Right cardiac atrium (tissue), 5 donors: ENCODE data around the gene MNS1. TPM values are rescaled to one million over a fixed set of nuclear protein-coding genes. Genes with fewer than 3 reads are reported as not detected.
"Not testable (repeated sequence)": the region's sequence is repeated elsewhere in the genome, so short reads cannot be mapped to it uniquely, and the experiment has no call there.

Experiments used
- ATAC-seq, 2 donors: fragments of 200-7000 bp; cut with Tn5 transposase; one replicate each; pipeline versions ENCODE4 v1.8.0 to v1.9.1; 2020; ENCODE audit warnings: moderate library complexity in 2 of 2, mild to moderate bottlenecking in 1 of 2
- DNase-seq, 3 donors: peaks; one replicate each; pipeline ENCODE4 v3.0.0-alpha.2; 2020
- H3K27ac ChIP-seq: one replicate; pipeline ENCODE4 v1.5.1; 2013; ENCODE audit warnings: mild to moderate bottlenecking, low read length, control low read depth, moderate library complexity
- H3K27me3 ChIP-seq: one replicate; pipeline ENCODE4 v1.6.1; 2013; ENCODE audit not compliant: control insufficient read depth, insufficient read depth
- H3K4me1 ChIP-seq: one replicate; pipeline ENCODE4 v1.6.1; 2013; ENCODE audit warnings: low read length; ENCODE audit not compliant: control insufficient read depth, insufficient read depth
- H3K4me3 ChIP-seq: one replicate; pipeline ENCODE4 v1.5.1; 2013; ENCODE audit warnings: low read length, control low read depth
- H3K9me3 ChIP-seq: one replicate; pipeline ENCODE4 v1.6.1; 2013; ENCODE audit warnings: low read length; ENCODE audit not compliant: control insufficient read depth
- WGBS: extraction: QIAGEN DNeasy Blood & Tissue Kit; methylation state at CpG from one replicate; pipeline ENCODE4 v1.1.7; 2013; 5-methylcytosine and 5-hydroxymethylcytosine counted together
- intact Hi-C, 4 donors: fragments of 100-400 bp; cut with DNase I; formaldehyde crosslinking; loops; one replicate each; pipeline versions ENCODE4 v1.11.0 to v1.14.0; 2022 to 2023
- polyA plus RNA-seq: library from polyadenylated mRNA; stranded (reverse); fragments of 200-250 nt; gene quantifications from one replicate; pipeline ENCODE4 v1.2.3, GENCODE V29; 2013
- total RNA-seq, 4 donors: library from RNA; stranded (reverse); fragmentation: NEBNext Ultra II Directional; extraction: Animal tissue kit (Norgen Biotek cat#: 25700); gene quantifications; one replicate each; pipeline ENCODE4 v1.2.1, GENCODE V29; 2021
- donor health status: healthy with polysubstance abuse.
- donor health status: DM: no; HTN: yes; CAD: no.
- donor health status: DM: no; HTN: no; CAD: no.
- donor health status: DM: no; HTN: yes; CAD: no; lungs with severe emphysema.
- donor health status: DM: yes; HTN: yes; CAD: no.

The MNS1 gene
- total and polyA plus RNA-seq, 5 donors, result 1.1 to 2.9 (median 2.2) TPM

DNA sequence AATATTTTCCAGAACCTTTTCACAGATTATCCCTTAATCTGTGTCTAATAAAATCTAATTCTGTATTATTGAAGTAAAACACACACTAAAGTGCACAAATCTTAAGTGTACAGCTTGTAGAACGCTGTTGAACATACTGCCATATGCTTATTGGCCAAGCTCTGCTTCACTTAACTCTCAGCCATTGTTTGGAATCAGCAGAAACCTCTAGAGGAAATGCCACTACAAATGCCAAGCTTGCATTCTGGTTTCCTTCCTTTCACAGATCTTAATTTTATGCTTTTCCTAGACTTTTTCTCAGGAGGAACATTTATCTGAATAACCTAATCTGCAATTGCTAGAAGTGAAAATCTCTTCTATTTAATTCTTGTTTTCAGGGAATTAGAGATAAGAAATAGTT lies 10.1 kb downstream of the MNS1 start:
- no peaks in the 10 kb centered on the region for H3K27me3 ChIP-seq
- ATAC-seq, result no peak
- no peak overlapping the region for H3K27ac ChIP-seq
- H3K9me3 ChIP-seq, result no peaks in the 10 kb centered on the region
- no peak overlapping the region for H3K4me3 ChIP-seq
- DNase-seq, result no peak
- WGBS, result 61% methylated on average over 1 of the region's 1 CpG
- intact Hi-C loops, result no loop called here
- no peaks in the 10 kb centered on the region for H3K4me1 ChIP-seq

DNA sequence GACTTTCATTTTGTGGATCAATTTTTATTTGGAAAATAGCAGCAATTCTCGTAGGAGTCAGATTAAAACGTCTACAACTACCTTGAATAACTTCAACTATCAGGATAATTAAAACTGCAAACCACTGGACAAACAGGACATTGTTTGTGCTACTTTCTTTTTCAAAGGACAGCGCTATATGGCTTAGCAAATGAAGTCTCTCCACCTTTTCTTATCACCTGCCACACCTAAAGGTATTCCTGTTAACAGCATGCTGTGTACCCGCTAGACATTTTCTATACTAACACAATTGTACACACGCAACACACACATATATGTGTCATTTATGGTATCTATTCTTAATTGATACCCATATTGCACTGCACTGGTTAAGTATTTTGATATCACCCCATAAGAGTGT lies 19.2 kb downstream of the MNS1 start:
- intact Hi-C loops, result no loop called here
- Histone ChIP-seq H3K4me3 (no peak overlapping the region), H3K4me1 (no peaks in the 10 kb centered on the region), H3K27ac (no peak overlapping the region), H3K27me3 (no peaks in the 10 kb centered on the region), H3K9me3 (no peaks in the 10 kb centered on the region)
- ATAC-seq, result no peak
- 93% methylated on average over 5 of the region's 5 CpGs for WGBS
- DNase-seq, result no peak

DNA sequence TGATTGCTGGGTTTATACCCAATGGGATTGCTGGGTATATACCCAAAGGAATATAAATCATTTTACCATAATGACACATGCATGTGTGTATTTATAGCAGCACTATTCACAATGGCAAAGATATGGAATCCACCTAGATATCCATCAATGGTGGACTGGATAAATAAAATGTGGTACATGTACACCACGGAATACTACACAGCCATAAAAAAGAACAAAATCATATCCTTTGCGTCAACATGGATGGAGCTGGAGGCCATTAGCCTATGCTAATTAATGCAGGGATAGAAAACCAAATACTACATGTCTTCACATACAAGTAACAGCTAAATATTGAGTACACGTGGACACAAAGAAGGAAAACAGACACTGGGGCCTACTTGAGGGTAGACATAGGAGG lies 22.6 kb downstream of the MNS1 start:
- WGBS, result 97% methylated on average over 3 of the region's 3 CpGs
- DNase-seq, result no peak

DNA sequence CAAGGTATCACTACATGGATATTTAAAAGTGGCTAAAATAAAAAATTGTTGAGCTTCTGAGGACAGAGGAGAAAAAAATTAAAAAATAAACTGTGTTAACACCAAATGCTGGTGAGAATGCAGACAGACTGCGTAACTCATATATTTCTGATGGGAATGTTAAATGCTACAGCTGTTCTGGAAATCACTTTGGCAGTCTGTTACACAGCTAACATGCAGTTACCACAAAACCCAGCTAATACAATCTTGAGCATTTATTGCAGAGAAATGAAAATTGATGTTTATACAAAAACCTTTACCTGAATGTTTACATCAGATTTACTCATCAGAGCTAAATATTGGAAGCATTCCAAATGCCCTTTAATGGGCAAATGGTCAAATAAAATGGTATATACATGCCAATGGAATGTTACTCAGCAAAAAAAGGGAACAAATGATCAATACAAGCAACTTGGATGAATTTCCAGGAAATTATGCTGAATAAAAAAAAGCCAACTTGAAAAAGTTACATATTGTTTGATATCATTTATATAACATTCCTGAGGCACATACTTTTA lies 24.6 kb downstream of the MNS1 start:
- H3K4me3 ChIP-seq, result no peak overlapping the region
- intact Hi-C loops, result no loop called here
- no peaks in the 10 kb centered on the region for H3K27me3 ChIP-seq
- no peak for ATAC-seq
- no peak overlapping the region for H3K27ac ChIP-seq
- no peaks in the 10 kb centered on the region for H3K9me3 ChIP-seq
- H3K4me1 ChIP-seq, result no peaks in the 10 kb centered on the region
- 94% methylated on average over 1 of the region's 1 CpG for WGBS
- no peak for DNase-seq

More for the DNA sequence above, 22.6 kb downstream of the MNS1 start:
- intact Hi-C loops, result no loop called here
- H3K27ac ChIP-seq, result no peak overlapping the region
- ATAC-seq, result no peak
- no peaks in the 10 kb centered on the region for H3K4me1 ChIP-seq
- H3K4me3 ChIP-seq, result no peak overlapping the region
- no peaks in the 10 kb centered on the region for H3K9me3 ChIP-seq
- H3K27me3 ChIP-seq, result no peaks in the 10 kb centered on the region

DNA sequence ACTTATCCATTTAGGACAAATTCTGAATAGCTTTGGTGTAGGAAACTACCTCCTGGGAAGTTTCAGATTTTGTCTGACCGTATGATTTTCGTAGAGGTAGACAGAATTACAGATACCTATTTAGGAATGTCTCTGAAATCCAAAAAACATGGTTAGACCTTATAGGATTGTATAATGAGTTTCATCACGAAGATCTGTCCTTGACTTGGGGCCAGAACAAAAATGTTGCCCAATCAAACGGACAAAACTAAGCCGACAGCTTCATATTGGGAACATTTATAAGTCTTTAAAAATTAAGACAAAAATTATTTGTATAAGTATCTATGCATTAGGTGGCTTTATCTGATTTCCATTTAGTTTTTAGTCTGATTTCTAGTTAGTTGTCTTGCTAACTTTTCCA lies 32.6 kb downstream of the MNS1 start:
- 91% methylated on average over 5 of the region's 5 CpGs for WGBS
- H3K4me1 ChIP-seq, result no peaks in the 10 kb centered on the region
- intact Hi-C loops, result no loop called here
- no peak overlapping the region for H3K27ac ChIP-seq
- DNase-seq, result no peak
- H3K27me3 ChIP-seq, result no peaks in the 10 kb centered on the region
- ATAC-seq, result no peak
- H3K9me3 ChIP-seq, result no peaks in the 10 kb centered on the region
- H3K4me3 ChIP-seq, result no peak overlapping the region

DNA sequence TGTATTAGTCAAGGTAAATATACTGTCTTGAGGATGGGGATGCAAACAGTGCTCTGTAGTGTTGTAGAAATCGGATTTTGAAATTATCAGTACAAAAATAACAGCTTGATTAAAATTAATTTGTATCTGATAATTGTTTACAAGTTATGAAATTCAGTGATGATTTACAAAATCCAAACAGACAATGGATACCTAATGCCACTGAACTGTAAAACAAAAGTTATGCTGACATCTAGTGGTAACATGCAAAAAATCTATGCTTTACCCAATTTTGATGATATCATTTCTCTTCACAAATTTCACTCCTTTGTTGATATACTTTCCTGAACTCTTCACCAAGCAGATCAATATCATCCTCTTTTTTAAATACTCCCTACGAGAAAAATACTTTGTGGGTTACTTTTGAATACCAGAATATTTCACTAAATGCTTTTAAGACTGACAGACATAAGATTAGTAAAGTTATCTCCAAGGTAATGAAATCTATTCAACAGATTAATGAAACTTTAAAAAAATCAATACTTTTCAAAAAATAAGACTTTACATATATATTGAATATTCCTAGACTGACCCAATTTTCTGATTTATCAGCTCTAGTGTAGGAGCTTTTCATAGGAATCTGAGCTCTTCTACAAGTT lies 36.0 kb downstream of the MNS1 start:
- Histone ChIP-seq H3K4me1 (no peaks in the 10 kb centered on the region), H3K27me3 (no peaks in the 10 kb centered on the region), H3K9me3 (no peaks in the 10 kb centered on the region), H3K27ac (no peak overlapping the region), H3K4me3 (no peak overlapping the region)
- ATAC-seq (no peak), DNase-seq (no peak)
- intact Hi-C loops, result no loop called here
- WGBS, result 23% methylated on average over 2 of the region's 2 CpGs

DNA sequence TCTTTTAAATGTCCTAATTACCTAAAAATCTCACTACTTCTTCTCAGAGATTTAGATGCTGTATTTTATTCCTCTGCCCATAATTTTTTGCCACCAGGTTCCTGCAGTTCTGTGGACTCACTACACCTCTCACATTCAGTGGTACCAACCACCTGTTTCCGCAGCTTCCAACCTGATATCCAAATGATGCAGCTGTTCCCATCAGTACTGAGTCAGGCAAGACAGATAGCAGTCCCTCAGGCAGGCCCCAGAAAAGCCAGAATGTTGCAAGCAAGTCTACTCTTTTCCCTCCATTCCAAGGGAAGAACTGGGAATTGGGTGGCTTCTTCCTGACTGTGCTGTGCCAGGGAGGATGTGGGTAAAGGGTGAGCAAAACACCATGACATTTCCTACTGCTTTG lies 39.0 kb downstream of the MNS1 start:
- no peak for DNase-seq
- no peaks in the 10 kb centered on the region for H3K9me3 ChIP-seq

DNA sequence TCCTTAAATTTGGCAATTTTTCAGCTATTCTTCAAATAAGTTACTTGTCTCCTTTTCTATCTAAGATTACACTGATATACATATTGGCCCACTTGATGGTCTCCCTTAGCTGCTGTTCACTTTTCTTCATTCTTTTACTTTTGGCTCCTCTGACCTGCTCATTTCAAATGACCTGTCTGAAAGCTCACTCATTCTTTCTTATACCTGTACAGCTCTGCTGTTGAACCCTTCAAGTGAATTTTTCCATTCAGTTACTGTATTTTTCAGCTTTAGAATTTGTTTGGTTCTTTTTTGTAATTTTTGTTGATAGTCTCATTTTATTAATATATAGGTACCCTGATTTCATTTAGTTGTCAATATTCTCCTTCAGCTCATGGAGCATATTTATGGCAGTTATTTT lies 39.7 kb downstream of the MNS1 start:
- DNase-seq, result no peak
- H3K4me3 ChIP-seq, result no peak overlapping the region
- H3K9me3 ChIP-seq, result no peaks in the 10 kb centered on the region
- no peak overlapping the region for H3K27ac ChIP-seq
- no peaks in the 10 kb centered on the region for H3K27me3 ChIP-seq
- intact Hi-C loops, result no loop called here
- no peak for ATAC-seq
- H3K4me1 ChIP-seq, result no peaks in the 10 kb centered on the region

More for the DNA sequence above, 39.0 kb downstream of the MNS1 start:
- H3K4me1 ChIP-seq, result no peaks in the 10 kb centered on the region
- no peak for ATAC-seq
- H3K27ac ChIP-seq, result no peak overlapping the region
- 100% methylated on average over 1 of the region's 1 CpG for WGBS
- no peaks in the 10 kb centered on the region for H3K27me3 ChIP-seq
- no peak overlapping the region for H3K4me3 ChIP-seq
- intact Hi-C loops, result no loop called here

DNA sequence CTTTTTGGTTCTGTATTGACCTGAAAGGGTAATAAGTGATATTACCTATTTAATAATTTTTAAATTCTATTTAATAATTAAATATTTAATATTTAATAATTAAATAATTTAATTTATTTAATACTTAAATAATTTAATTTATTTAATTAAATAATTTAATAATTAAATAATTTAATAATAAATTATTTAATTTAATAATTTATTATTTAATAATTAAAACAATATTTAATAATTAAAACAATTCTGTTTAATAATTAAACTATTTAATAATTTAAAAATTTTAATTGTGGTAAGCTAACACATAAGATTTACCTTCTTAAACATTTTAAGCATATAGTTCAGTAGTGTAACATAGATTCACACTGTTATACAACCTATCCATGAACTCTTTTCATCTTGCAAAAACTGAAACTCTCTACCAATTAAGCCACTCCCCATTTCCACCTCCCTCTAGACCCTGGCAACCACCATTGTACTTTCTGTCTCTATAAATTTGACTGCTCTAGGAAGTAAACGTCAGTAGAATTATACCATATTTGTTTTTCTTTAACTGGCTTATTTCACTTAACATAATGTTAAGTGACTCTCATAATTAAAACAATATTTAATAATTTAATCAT lies 51.7 kb downstream of the MNS1 start:
- H3K4me1 ChIP-seq, H3K4me3 ChIP-seq, DNase-seq, intact Hi-C loops, H3K27me3 ChIP-seq, H3K27ac ChIP-seq, H3K9me3 ChIP-seq, ATAC-seq: not testable (repeated sequence)
- WGBS, result 81% methylated on average over 1 of the region's 1 CpG

DNA sequence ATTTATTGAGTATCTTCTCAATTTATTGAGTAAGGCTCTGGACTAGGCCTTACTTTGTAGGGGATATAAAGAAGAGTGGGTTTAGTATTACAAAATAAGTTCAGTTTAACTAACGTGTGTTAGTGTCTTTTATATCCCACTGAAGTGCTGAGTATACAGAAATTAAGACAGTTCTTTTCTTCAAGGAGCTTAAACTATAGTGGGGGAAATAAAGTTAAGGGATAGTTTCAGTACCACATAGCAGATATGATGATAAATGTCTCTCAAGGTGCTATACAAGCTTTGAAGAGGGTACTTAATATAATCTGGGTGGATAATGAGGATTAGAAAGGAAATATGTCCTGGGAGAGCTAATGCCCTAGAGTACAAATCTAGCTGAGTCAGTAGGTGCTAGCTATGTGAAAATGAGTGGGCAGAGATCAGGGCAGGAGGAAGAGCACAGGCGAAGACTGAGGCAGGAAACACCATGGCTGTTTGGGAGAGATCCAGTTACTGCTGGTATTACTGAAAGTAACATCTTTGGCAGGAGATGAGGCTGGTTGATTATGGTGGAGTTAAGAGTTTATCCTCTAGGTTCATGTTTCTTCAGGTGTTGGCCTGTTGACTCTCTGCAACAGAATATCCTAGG lies 53.7 kb downstream of the MNS1 start:
- intact Hi-C loops, result no loop called here
- 83% methylated on average over 2 of the region's 2 CpGs for WGBS

DNA sequence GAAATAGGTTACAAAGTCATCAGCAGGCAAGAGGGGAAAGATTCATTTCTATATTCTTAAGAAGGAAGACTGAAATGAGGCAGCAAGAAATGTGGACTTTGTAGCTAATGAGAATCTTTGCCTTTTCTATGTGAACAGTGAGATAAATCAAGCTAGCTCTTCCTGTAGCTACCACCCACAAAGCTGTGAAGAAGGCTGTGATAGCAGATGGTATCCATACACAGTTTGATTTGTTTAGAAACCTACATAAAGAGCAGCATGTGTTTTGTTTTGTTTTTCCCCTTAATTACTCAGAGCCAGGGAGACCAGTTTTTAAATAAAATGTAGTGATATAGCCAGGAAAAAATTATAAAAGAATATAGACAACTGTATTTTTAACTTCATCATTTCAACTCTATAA lies 54.2 kb downstream of the MNS1 start:
- H3K4me3 ChIP-seq, result no peak overlapping the region
- intact Hi-C loops, result no loop called here
- H3K9me3 ChIP-seq, result no peaks in the 10 kb centered on the region
- ATAC-seq, result no peak
- no peaks in the 10 kb centered on the region for H3K27me3 ChIP-seq
- H3K27ac ChIP-seq, result no peak overlapping the region
- H3K4me1 ChIP-seq, result no peaks in the 10 kb centered on the region
- DNase-seq, result no peak

More for the DNA sequence above, 53.7 kb downstream of the MNS1 start:
- H3K27me3 ChIP-seq, result no peaks in the 10 kb centered on the region
- no peak overlapping the region for H3K27ac ChIP-seq
- DNase-seq (no peak), ATAC-seq (no peak)
- H3K9me3 ChIP-seq, result no peaks in the 10 kb centered on the region
- no peak overlapping the region for H3K4me3 ChIP-seq
- H3K4me1 ChIP-seq, result no peaks in the 10 kb centered on the region
